ENCODE data around the gene RTP3.

Gene RTP3

GRCh38 chr3:46485779-46486175 is 12.0 kb upstream of the RTP3 start:
- no peak overlapping the region for H3K27ac ChIP-seq (ENCODE audit: low read depth, low read length)
- no peaks in the 10 kb centered on the region for H3K27me3 ChIP-seq (ENCODE audit: low read length)
- TF ChIP-seq, protein P1, sequence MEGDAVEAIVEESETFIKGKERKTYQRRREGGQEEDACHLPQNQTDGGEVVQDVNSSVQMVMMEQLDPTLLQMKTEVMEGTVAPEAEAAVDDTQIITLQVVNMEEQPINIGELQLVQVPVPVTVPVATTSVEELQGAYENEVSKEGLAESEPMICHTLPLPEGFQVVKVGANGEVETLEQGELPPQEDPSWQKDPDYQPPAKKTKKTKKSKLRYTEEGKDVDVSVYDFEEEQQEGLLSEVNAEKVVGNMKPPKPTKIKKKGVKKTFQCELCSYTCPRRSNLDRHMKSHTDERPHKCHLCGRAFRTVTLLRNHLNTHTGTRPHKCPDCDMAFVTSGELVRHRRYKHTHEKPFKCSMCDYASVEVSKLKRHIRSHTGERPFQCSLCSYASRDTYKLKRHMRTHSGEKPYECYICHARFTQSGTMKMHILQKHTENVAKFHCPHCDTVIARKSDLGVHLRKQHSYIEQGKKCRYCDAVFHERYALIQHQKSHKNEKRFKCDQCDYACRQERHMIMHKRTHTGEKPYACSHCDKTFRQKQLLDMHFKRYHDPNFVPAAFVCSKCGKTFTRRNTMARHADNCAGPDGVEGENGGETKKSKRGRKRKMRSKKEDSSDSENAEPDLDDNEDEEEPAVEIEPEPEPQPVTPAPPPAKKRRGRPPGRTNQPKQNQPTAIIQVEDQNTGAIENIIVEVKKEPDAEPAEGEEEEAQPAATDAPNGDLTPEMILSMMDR (IDR thresholded peaks at IDR 0.05; ENCODE audit: insufficient read depth, low read length, poor library complexity, severe bottlenecking), result no peak
- TF ChIP-seq EZH2phosphoT487 (conservative IDR thresholded peaks at IDR 0.05; ENCODE audit: low read length), result no peak
- 0 out of 2 replicates have a peak, but pooled peaks cover under 1% of the 10 kb centered on the region for H3F3A ChIP-seq (ENCODE audit: insufficient read depth)
- H3K79me2 ChIP-seq (ENCODE audit: insufficient read depth, low read length), result no peaks in the 10 kb centered on the region
- H3K9me2 ChIP-seq (replicated peaks; ENCODE audit: insufficient read depth, low read length), result no peaks in the 10 kb centered on the region
- no peak overlapping the region for H3K9ac ChIP-seq (ENCODE audit: low read length)
- no peak overlapping the region for H3K4me3 ChIP-seq (ENCODE audit: insufficient read depth, low read length, poor library complexity, severe bottlenecking)
- no peaks in the 10 kb centered on the region for H4K20me1 ChIP-seq (ENCODE audit: low read depth, low read length)
- no peak overlapping the region for H3K4me2 ChIP-seq (ENCODE audit: low read depth, low read length, poor library complexity, severe bottlenecking)
- H3K36me3 ChIP-seq (ENCODE audit: low read length), result no peaks in the 10 kb centered on the region
- H2AFZ ChIP-seq (ENCODE audit: low read depth, low read length, severe bottlenecking), result no peak overlapping the region
- no peaks in the 10 kb centered on the region for H3K9me3 ChIP-seq (ENCODE audit: insufficient read depth, low read length)

DNA sequence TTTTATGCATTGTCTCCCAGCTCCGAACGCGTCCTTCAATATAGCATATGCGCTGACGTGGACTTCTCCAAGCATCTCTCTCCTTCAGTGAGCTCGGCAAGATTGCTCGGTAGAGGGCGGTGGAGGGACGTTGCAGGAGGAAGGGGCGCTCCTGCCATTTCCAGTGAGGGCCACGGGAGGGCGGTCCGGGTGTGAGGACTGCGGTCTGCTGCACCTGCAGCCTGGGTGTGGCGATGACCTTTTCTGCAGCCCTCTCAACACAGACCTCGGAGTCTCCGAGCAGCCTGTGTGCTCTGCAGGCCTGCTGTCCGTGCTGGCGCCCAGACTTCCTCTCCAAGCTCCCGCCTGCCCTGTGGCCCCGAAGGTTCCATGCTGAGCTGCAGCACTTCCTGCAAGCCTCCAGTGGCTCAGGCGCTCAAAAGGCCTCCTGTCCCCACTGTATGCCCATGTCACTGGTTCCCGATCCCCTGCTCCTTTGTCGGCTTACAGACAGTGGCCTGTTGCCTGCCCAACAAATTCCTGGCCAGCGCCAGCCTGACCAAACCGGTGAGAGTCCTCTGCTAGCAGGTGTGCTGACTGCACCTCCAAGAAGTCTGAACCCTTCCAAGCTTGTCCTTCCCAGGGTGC is 8.9 kb upstream of the RTP3 start:
- Histone ChIP-seq H4K20me1 (ENCODE audit: low read depth, low read length) (no peaks in the 10 kb centered on the region), H3K36me3 (ENCODE audit: low read length) (no peaks in the 10 kb centered on the region), H2AFZ (ENCODE audit: low read depth, low read length, severe bottlenecking) (peak overlapping the region; percentile 5), H3K9me2 (replicated peaks; ENCODE audit: insufficient read depth, low read length) (no peaks in the 10 kb centered on the region), H3K79me2 (ENCODE audit: insufficient read depth, low read length) (no peaks in the 10 kb centered on the region), H3F3A (ENCODE audit: insufficient read depth) (0 out of 2 replicates have a peak, but pooled peaks cover 4% of the 10 kb centered on the region), H3K9ac (ENCODE audit: low read length) (peak overlapping the region; percentile 45), H3K4me3 (ENCODE audit: insufficient read depth, low read length, poor library complexity, severe bottlenecking) (no peak overlapping the region), H3K4me2 (ENCODE audit: low read depth, low read length, poor library complexity, severe bottlenecking) (peak overlapping the region; percentile 32), H3K9me3 (ENCODE audit: insufficient read depth, low read length) (no peaks in the 10 kb centered on the region), H3K27ac (ENCODE audit: low read depth, low read length) (peak overlapping the region; percentile 37), H3K27me3 (ENCODE audit: low read length) (no peaks in the 10 kb centered on the region)
- TF ChIP-seq EZH2phosphoT487 (conservative IDR thresholded peaks at IDR 0.05; ENCODE audit: low read length), result no peak
- TF ChIP-seq, protein P1 (IDR thresholded peaks at IDR 0.05; ENCODE audit: insufficient read depth, low read length, poor library complexity, severe bottlenecking), result peak; percentile 99

DNA sequence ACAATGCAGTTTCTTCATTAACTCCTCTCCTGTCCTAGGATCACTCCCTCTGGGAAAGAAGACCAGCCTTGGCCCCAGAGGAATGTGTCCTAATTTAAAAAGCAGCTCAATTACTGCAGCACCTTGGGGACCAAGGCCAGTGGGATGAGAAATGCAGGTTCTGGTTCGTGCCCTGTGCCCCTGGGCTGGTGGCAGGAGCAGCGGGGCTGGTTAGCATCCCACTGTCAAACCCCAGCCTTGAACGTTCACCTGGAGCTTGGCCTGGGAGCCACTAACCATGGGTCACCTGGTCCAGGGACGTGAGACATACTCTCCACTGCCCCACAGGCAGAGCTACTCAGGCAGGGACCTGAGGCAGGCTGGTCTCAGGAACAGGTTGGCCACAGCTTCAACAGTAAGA is 8.4 kb upstream of the RTP3 start:
- Histone ChIP-seq H3K4me3 (ENCODE audit: insufficient read depth, low read length, poor library complexity, severe bottlenecking) (no peak overlapping the region), H3K4me2 (ENCODE audit: low read depth, low read length, poor library complexity, severe bottlenecking) (peak overlapping the region; percentile 32)

More for the DNA sequence above, 8.4 kb upstream of the RTP3 start:
- no peaks in the 10 kb centered on the region for H3K36me3 ChIP-seq (ENCODE audit: low read length)
- no peak for TF ChIP-seq EZH2phosphoT487 (conservative IDR thresholded peaks at IDR 0.05; ENCODE audit: low read length)
- TF ChIP-seq, protein P1 (IDR thresholded peaks at IDR 0.05; ENCODE audit: insufficient read depth, low read length, poor library complexity, severe bottlenecking), result no peak
- H3K27ac ChIP-seq (ENCODE audit: low read depth, low read length), result peak overlapping the region; percentile 37
- H3K27me3 ChIP-seq (ENCODE audit: low read length), result no peaks in the 10 kb centered on the region
- no peaks in the 10 kb centered on the region for H4K20me1 ChIP-seq (ENCODE audit: low read depth, low read length)
- H2AFZ ChIP-seq (ENCODE audit: low read depth, low read length, severe bottlenecking), result peak overlapping the region; percentile 5
- no peaks in the 10 kb centered on the region for H3K9me2 ChIP-seq (replicated peaks; ENCODE audit: insufficient read depth, low read length)
- H3F3A ChIP-seq (ENCODE audit: insufficient read depth), result 0 out of 2 replicates have a peak, but pooled peaks cover 4% of the 10 kb centered on the region
- no peaks in the 10 kb centered on the region for H3K9me3 ChIP-seq (ENCODE audit: insufficient read depth, low read length)
- no peaks in the 10 kb centered on the region for H3K79me2 ChIP-seq (ENCODE audit: insufficient read depth, low read length)
- H3K9ac ChIP-seq (ENCODE audit: low read length), result peak overlapping the region; percentile 45

Data from SU-DHL-6 (cell line).